Activated T-cell treated with anti-CD3 and anti-CD28 coated beads for 1 hour (primary cell): ENCODE data around the gene SLBP.
A peak's percentile ranks its signal among the peaks of the same experiment; 100 is the strongest.
"Not testable (repeated sequence)": the region's sequence is repeated elsewhere in the genome, so short reads cannot be mapped to it uniquely, and the experiment has no call there.

Source experiments
- DNase-seq: peaks from one replicate; pipeline ENCODE4 v3.0.0-alpha.2; 2020; ENCODE audit warnings: low read depth

SLBP gene

DNA sequence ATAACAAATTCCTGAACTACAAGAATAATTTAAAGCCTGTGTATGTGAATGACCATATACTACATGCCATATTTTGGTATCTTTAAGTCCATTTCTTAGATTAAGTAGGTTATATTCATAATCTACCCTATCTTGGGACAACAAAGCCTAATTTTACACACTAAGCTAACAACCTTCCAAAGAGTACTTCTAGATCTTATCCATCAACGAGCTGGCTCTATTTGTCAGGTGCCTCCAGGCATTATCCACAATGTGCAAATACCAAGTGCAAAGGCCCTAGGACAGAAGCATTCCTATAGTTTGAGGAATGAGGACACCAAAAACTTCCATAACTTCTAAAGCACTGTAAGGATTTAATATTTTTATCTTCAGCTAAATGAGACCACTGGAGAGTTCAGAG lies 3.5 kb downstream of the SLBP start:
- no peak for DNase-seq

GRCh38 chr4:1706358-1706757 lies 5.8 kb downstream of the SLBP start:
- DNase-seq, result no peak

GRCh38 chr4:1705732-1706131 lies 6.4 kb downstream of the SLBP start:
- no peak for DNase-seq

DNA sequence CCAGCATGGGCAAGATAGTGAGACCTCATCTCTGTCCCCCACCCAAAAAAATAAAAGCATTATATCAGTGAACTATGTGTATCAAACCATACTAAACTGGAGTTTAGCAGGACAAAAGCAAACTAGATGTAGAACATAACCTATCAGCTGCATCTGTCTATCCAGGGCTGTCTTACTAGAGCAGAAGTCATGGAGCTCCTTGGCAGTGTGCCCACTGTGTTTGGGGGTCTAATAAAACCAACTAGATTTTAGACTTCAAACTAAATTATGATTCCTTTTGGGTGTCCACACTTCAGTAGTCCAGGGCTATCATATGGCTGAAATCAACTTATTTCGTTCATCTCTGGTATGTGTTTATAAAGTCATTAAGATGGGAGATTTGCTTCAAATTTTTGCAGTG lies 8.3 kb downstream of the SLBP start:
- no peak for DNase-seq

DNA sequence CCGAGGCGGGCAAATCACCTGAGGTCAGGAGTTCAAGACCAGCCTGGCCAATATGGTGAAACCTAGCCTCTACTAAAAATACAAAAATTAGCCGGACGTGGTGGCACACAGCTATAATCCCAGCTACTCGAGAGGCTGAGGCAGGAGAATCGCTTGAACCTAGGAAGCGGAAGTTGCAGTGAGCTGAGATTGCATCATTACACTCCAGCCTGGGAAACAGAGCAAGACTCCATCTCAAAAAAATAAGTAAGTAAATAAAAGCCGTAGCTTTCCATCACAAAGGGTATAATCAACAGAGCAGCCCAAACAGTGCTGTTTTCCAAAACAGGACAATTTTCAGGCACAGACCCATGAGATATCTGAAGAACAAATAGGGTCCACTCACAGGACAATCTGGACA lies 10.4 kb downstream of the SLBP start:
- DNase-seq, result not testable (repeated sequence)

DNA sequence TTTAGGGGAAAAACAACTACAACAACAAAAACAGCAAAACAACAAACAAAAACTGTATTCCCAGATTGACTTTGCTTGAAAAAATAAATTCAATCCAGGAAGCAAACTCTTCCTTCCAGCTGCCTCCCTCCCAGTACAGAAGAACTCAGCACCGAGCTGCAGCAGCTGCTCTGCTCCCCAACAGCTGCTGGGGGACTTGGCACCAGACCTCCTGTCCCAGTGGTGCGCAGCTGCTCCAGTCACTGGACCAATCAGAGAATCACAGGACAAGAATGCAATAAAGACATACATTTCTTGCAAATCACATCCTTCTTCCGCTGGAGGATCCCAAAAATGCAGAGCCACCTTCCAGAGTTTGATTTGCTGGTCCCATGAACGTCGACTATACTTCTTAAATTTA lies 16.2 kb downstream of the SLBP start:
- DNase-seq, result no peak

GRCh38 chr4:1693131-1693896 lies 18.8 kb downstream of the SLBP start:
- DNase-seq, result peak; percentile 71

DNA sequence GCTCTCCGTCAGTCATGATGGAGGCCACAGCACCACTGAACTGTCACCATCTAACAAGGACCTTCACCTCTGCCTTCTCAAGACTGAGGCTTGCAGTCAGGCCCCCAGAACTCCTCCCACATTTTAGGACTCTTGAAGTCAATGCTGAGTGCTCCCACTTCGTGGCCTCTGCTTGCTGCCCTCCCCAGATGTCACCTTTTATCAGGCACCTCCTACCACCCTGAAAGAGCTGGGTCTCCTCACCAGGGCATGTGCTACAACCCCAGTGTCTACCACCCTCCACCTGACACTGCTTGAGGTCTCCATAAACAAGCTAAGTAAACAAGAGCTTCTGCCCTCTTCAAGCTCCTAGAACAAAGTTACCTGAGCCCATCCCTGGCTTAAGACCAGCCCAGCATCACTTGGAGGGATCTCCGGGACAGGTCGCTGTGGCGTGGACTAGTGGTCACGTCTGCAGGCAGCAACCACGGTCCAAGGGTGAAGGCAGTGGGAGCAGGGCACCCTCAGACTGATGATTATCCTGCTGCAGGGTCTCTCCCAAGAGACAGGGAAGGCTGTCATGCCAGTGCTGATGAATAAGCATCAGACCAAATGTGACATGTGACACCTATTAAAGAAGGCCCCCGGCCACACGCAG lies 20.3 kb downstream of the SLBP start:
- no peak for DNase-seq

- no peak for DNase-seq
These were observed 21.4 kb downstream of the SLBP start for GRCh38 chr4:1690698-1691097.

- no peak for DNase-seq
These were observed 25.6 kb downstream of the SLBP start for GRCh38 chr4:1686440-1687036.

- DNase-seq, result no peak
These were observed 26.6 kb downstream of the SLBP start for GRCh38 chr4:1685235-1686150.

DNA sequence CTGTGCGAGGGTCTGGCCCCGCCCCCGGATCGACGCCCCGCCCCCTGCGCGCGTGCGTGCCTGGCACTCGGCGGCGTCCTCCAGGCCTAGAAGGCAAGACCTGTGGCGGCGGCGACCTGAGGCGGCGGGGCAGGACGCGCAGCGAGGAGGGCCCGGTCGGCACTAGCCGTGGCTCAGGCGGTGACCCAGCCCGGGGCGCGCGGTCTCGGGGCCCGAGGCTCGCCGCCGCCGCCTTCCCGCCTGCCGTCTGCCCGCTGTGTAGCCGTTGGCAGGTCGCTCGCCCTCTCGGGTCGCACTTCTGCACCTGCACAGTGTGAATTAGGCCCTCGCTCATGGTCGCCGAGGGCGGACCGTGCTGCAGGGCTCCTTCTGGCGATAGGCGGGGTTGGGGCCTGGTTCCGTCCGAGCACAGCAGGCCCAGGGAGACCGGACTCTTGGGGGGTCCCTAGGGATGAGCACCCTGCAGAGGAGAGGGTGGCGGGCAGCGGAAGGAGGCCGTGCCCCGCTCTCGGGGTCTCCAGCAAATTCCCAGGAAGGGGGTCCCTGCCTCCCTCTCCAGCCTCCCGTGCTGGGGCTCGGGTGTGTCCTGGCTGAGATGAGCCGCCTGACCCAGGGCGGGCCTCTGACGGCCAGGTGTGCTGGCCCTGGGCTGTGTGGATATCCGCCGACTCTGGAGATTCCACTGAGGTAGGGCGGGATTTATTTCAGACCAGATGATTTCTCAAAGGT lies 27.4 kb downstream of the SLBP start:
- peak; percentile 91 for DNase-seq

- DNase-seq, result peak; percentile 11
These were observed 28.2 kb downstream of the SLBP start, which contains the start of gene FAM53A for GRCh38 chr4:1683736-1684505. Gene FAM53A (minus strand): TSS chr4:1684313. CDS start chr4:1668741, 15,572 bp downstream.

DNA sequence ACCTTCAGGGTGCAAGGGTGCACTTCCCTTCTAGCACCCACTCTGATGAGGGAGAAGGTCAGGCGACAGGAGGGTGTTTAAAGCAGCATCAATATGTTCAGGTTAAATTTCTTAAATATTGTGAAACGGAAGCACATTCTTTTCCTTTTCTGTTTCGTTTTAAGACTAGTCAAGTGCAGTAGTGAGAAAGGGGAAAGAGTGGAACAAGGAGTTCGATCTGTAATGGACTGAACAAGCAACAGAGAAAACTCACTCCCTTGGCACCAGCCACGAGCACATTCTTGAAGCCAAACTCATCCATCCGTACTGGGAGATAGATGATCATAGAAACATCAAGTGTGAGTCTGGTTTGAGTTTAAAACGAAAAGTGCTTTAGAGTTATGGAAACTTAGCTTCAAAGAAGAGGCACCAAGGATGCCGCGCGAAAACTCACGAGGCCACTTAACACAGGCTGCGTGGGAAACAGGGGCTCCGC lies 28.8 kb downstream of the SLBP start:
- DNase-seq, result peak; percentile 28

GRCh38 chr4:1682860-1683259 lies 29.3 kb downstream of the SLBP start:
- DNase-seq, result no peak

DNA sequence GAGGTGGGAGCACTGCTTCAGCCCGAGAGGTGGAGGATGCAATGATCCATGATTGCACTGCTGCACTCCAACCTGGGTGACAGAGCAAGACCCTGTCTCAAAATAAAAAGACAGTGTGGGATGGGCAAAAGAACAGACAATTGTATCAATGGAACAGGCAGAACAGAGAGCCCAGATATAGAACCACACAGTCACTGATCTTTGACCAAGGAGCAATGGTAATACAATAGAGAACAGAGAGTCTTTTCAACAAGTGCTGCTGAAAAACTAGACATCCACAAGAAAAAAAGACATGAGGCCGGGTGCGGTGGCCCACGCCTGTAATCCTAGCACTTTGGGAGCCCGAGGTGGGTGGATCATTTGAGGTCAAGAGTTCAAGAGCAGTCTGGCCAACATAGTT lies 33.9 kb downstream of the SLBP start:
- DNase-seq, result no peak

DNA sequence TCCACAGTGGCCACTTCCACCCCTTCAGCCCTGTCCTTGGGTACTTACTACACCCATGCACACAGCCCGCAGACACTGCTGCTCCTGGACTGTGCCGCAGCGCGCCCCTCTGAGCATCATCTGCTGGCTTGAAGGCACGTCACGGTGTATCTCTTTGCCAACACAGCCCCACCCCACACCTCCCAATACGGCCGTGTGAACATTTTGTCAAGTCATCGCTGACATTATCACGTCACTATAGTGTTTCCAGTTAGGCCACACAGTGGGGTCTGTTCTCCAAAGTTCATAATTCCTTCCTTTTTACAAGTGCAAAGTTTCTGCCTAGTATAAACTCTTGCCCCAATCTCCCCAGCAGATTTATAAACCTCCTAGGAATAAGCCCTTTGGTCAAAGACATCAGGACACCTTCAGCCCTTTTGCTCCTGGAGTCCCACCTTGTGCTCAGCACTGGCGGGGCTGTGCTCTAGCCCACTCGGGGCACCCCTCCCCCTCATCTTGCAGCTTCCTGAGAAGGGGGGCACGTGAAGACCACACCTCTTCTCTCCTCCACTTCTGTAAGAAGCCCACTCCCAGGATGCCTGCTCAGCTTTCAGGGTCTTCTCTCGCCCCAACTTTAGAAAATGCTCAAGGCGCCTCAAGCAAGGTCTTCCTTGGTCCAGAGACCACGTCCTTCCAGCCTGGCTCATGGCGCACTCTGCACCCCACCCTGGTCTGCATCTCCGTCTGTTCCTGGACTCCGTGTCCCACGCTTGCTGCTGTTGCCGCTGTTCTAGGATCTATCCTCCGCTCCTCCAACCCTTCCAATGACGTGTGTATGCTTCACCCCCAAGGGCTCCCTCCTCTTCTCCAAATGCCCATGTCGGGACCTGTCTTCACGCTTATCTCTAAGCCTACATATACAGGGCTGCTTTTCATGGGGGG lies 35.3 kb downstream of the SLBP start:
- DNase-seq, result no peak

DNA sequence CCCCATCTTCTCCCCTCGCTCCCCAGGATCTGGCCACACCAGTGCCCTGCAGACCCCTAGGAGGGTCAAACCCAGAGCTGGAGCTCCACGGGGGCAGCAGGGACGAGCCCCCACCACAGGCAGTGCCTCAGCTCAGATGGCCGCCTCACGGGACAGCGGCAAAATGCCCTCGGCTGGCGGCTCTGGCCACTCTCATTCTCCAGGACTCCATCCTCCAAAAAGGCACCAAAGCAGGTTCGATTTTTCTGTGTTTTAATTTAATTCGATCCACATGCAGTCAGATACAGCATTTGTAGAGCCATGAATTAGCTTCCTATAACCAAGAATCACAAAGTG lies 36.3 kb downstream of the SLBP start:
- no peak for DNase-seq

GRCh38 chr4:1675136-1675801 lies 36.9 kb downstream of the SLBP start:
- DNase-seq, result no peak
